Tibial nerve (tissue), 4 donors: Measurements from ENCODE around the gene GPS1.

Experiments used
- EP300 ChIP-seq, 2 donors: sonication (generic); formaldehyde crosslinking; IDR thresholded peaks; one replicate each; pipeline ENCODE4 v1.6.1; 2017; ENCODE audit warnings: antibody characterized with exemption in 2 of 2, mild to moderate bottlenecking in 1 of 2
- POLR2A ChIP-seq, 2 donors: fragments of 450-650 bp; IDR thresholded peaks; one replicate each; pipeline ENCODE4 v1.6.1; 2017; ENCODE audit warnings: antibody characterized with exemption in 2 of 2, mild to moderate bottlenecking in 2 of 2, moderate library complexity in 2 of 2
- TF ChIP-seq, protein P1 (sequence below), 5 experiments: fragments of 200-600 bp in 3 of 5; fragments of 450-650 bp in 2 of 5; sonication (generic) in 3 of 5; IDR thresholded peaks; one replicate each; pipeline ENCODE4 v1.5.1; 2016 to 2019; ENCODE audit warnings: antibody characterized with exemption in 5 of 5, mild to moderate bottlenecking in 3 of 5, moderate library complexity in 2 of 5

DNA sequence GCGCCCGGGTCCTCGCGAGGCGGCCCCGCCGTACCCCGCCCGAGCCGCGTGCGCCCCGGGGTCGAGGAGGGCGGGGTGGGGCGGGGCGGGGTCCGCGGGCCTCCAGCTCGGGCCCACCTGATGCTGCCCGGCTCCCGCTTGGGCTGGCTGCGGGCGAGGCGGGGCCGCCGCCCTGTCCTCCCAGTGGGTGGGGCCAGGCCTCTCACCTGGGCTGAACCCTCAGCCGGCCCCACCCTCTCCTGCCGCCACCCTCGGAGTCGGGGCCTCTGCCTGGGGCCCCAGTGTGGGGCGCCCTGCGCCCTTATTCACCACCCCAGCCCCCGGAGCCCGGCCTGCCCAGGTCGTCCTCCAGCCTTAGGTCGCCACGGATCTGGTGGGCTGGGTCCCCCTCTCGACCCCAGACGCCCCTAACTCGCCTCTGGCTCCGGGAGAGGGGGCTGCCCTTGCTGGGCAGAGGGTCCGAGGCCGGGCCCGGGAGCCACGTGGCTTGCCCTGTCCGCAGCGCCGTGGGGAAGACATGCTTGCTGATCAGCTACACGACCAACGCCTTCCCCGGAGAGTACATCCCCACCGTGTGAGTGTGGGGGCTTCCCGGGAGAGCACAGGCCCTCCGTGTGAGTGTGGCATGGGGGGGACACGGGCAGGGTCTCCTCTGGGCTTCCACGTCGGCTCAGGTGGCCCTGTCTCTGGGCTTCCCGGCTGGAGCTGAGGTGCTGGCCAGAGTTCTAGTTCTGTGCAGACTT, 19.6 kb upstream of the GPS1 start:
- TF ChIP-seq EP300 (IDR thresholded peaks at IDR 0.05) (no peak), POLR2A (IDR thresholded peaks at IDR 0.05) (no peak)
- TF ChIP-seq, protein P1, sequence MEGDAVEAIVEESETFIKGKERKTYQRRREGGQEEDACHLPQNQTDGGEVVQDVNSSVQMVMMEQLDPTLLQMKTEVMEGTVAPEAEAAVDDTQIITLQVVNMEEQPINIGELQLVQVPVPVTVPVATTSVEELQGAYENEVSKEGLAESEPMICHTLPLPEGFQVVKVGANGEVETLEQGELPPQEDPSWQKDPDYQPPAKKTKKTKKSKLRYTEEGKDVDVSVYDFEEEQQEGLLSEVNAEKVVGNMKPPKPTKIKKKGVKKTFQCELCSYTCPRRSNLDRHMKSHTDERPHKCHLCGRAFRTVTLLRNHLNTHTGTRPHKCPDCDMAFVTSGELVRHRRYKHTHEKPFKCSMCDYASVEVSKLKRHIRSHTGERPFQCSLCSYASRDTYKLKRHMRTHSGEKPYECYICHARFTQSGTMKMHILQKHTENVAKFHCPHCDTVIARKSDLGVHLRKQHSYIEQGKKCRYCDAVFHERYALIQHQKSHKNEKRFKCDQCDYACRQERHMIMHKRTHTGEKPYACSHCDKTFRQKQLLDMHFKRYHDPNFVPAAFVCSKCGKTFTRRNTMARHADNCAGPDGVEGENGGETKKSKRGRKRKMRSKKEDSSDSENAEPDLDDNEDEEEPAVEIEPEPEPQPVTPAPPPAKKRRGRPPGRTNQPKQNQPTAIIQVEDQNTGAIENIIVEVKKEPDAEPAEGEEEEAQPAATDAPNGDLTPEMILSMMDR (IDR thresholded peaks at IDR 0.05), result no peak
